ENCODE measurements around the gene RCAN1. TPM values are rescaled to one million over a fixed set of nuclear protein-coding genes. Genes with fewer than 3 reads are reported as not detected.

Gene RCAN1
- total RNA-seq, 1 donor from 2014 or later: 197 TPM

GRCh38 chr21:34576041-34576511, 38.8 kb downstream of the RCAN1 start:
- Histone ChIP-seq H3K9ac (ENCODE audit: low read length) (no peak overlapping the region), H3K9me3 (ENCODE audit: insufficient read depth, low read depth, low read length) (no peaks in the 10 kb centered on the region), H3K4me3 (ENCODE audit: insufficient read depth, low read depth, low read length) (no peak overlapping the region), H4K20me1 (ENCODE audit: insufficient read depth, low read length) (no peaks in the 10 kb centered on the region), H2AFZ (ENCODE audit: low read depth, low read length) (no peak overlapping the region), H3K4me2 (ENCODE audit: low read length) (no peak overlapping the region), H3K27ac (ENCODE audit: low read depth, low read length) (no peak overlapping the region), H3K36me3 (ENCODE audit: insufficient read depth, low read length) (no peaks in the 10 kb centered on the region), H3K27me3 (ENCODE audit: insufficient read depth, low read length) (no peaks in the 10 kb centered on the region), H3K79me2 (ENCODE audit: insufficient read depth, low read length) (no peaks in the 10 kb centered on the region), H3K4me1 (ENCODE audit: insufficient read depth, low read length) (peaks cover 7% of the 10 kb centered on the region)
- no peak overlapping the region for H3K27ac Mint-ChIP-seq (ENCODE audit: unreplicated experiment)
- no peak for FAIRE-seq
- H3K4me1 Mint-ChIP-seq (ENCODE audit: low read depth, unreplicated experiment): peaks cover 5% of the 10 kb centered on the region
- TF ChIP-seq, protein P1, sequence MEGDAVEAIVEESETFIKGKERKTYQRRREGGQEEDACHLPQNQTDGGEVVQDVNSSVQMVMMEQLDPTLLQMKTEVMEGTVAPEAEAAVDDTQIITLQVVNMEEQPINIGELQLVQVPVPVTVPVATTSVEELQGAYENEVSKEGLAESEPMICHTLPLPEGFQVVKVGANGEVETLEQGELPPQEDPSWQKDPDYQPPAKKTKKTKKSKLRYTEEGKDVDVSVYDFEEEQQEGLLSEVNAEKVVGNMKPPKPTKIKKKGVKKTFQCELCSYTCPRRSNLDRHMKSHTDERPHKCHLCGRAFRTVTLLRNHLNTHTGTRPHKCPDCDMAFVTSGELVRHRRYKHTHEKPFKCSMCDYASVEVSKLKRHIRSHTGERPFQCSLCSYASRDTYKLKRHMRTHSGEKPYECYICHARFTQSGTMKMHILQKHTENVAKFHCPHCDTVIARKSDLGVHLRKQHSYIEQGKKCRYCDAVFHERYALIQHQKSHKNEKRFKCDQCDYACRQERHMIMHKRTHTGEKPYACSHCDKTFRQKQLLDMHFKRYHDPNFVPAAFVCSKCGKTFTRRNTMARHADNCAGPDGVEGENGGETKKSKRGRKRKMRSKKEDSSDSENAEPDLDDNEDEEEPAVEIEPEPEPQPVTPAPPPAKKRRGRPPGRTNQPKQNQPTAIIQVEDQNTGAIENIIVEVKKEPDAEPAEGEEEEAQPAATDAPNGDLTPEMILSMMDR (IDR thresholded peaks at IDR 0.05; ENCODE audit: insufficient read depth, low read depth, low read length): no peak
- no peak for TF ChIP-seq EZH2 (IDR thresholded peaks at IDR 0.05; ENCODE audit: insufficient read depth, low read length)
- DNase-seq (ENCODE audit: low read depth): peak; percentile 19
- no peak overlapping the region for H3K4me3 Mint-ChIP-seq (ENCODE audit: unreplicated experiment)
- H3K9me3 Mint-ChIP-seq (ENCODE audit: unreplicated experiment): peaks cover 4% of the 10 kb centered on the region
- H3K27me3 Mint-ChIP-seq (ENCODE audit: low read depth, unreplicated experiment): no peaks in the 10 kb centered on the region
- peaks cover 7% of the 10 kb centered on the region for H3K36me3 Mint-ChIP-seq (ENCODE audit: low read depth, unreplicated experiment)

- Mint-ChIP-seq H3K27me3 (ENCODE audit: low read depth, unreplicated experiment) (no peaks in the 10 kb centered on the region), H3K4me3 (ENCODE audit: unreplicated experiment) (no peak overlapping the region), H3K27ac (ENCODE audit: unreplicated experiment) (no peak overlapping the region), H3K4me1 (ENCODE audit: low read depth, unreplicated experiment) (peaks cover 3% of the 10 kb centered on the region), H3K36me3 (ENCODE audit: low read depth, unreplicated experiment) (peaks cover 7% of the 10 kb centered on the region), H3K9me3 (ENCODE audit: unreplicated experiment) (peaks cover 4% of the 10 kb centered on the region)
- no peaks in the 10 kb centered on the region for H3K79me2 ChIP-seq (ENCODE audit: insufficient read depth, low read length)
- FAIRE-seq (peak; percentile 9), DNase-seq (ENCODE audit: low read depth) (no peak)
- H3K9ac ChIP-seq (ENCODE audit: low read length): no peak overlapping the region
- H4K20me1 ChIP-seq (ENCODE audit: insufficient read depth, low read length): no peaks in the 10 kb centered on the region
- H3K4me2 ChIP-seq (ENCODE audit: low read length): no peak overlapping the region
- H3K4me1 ChIP-seq (ENCODE audit: insufficient read depth, low read length): peaks cover 4% of the 10 kb centered on the region
- no peak overlapping the region for H2AFZ ChIP-seq (ENCODE audit: low read depth, low read length)
- H3K36me3 ChIP-seq (ENCODE audit: insufficient read depth, low read length): no peaks in the 10 kb centered on the region
- H3K4me3 ChIP-seq (ENCODE audit: insufficient read depth, low read depth, low read length): no peak overlapping the region
- TF ChIP-seq, protein P1 (IDR thresholded peaks at IDR 0.05; ENCODE audit: insufficient read depth, low read depth, low read length): no peak
- TF ChIP-seq EZH2 (IDR thresholded peaks at IDR 0.05; ENCODE audit: insufficient read depth, low read length): no peak
- H3K9me3 ChIP-seq (ENCODE audit: insufficient read depth, low read depth, low read length): no peaks in the 10 kb centered on the region
- no peaks in the 10 kb centered on the region for H3K27me3 ChIP-seq (ENCODE audit: insufficient read depth, low read length)
- H3K27ac ChIP-seq (ENCODE audit: low read depth, low read length): no peak overlapping the region
These were observed 40.0 kb downstream of the RCAN1 start for GRCh38 chr21:34574601-34575529.

- no peaks in the 10 kb centered on the region for H3K27me3 Mint-ChIP-seq (ENCODE audit: low read depth, unreplicated experiment)
- Histone ChIP-seq H3K9me3 (ENCODE audit: insufficient read depth, low read depth, low read length) (no peaks in the 10 kb centered on the region), H3K27ac (ENCODE audit: low read depth, low read length) (no peak overlapping the region), H2AFZ (ENCODE audit: low read depth, low read length) (no peak overlapping the region), H3K36me3 (ENCODE audit: insufficient read depth, low read length) (no peaks in the 10 kb centered on the region), H3K4me3 (ENCODE audit: insufficient read depth, low read depth, low read length) (no peak overlapping the region), H3K79me2 (ENCODE audit: insufficient read depth, low read length) (no peaks in the 10 kb centered on the region), H3K9ac (ENCODE audit: low read length) (no peak overlapping the region), H3K4me1 (ENCODE audit: insufficient read depth, low read length) (peaks cover 3% of the 10 kb centered on the region), H4K20me1 (ENCODE audit: insufficient read depth, low read length) (no peaks in the 10 kb centered on the region), H3K4me2 (ENCODE audit: low read length) (no peak overlapping the region), H3K27me3 (ENCODE audit: insufficient read depth, low read length) (no peaks in the 10 kb centered on the region)
- no peak overlapping the region for H3K27ac Mint-ChIP-seq (ENCODE audit: unreplicated experiment)
- H3K36me3 Mint-ChIP-seq (ENCODE audit: low read depth, unreplicated experiment): peaks cover 2% of the 10 kb centered on the region
- H3K4me1 Mint-ChIP-seq (ENCODE audit: low read depth, unreplicated experiment): peaks cover 8% of the 10 kb centered on the region
- FAIRE-seq: no peak
- no peak overlapping the region for H3K4me3 Mint-ChIP-seq (ENCODE audit: unreplicated experiment)
- no peak for TF ChIP-seq EZH2 (IDR thresholded peaks at IDR 0.05; ENCODE audit: insufficient read depth, low read length)
- TF ChIP-seq, protein P1 (IDR thresholded peaks at IDR 0.05; ENCODE audit: insufficient read depth, low read depth, low read length): no peak
- H3K9me3 Mint-ChIP-seq (ENCODE audit: unreplicated experiment): peaks cover 4% of the 10 kb centered on the region
- DNase-seq (ENCODE audit: low read depth): no peak
These were observed 42.9 kb downstream of the RCAN1 start for GRCh38 chr21:34571994-34572393.
